Spleen (tissue), 7 donors: ENCODE data around the gene TNFRSF25.

Source experiments
- CTCF ChIP-seq, 11 experiments: fragments of 200-600 bp in 7 of 11; fragments of 450-650 bp in 4 of 11; sonication (generic) in 4 of 11; IDR thresholded peaks in 8 of 11; conservative IDR thresholded peaks in 3 of 11; 1 replicate in 7 of 11; 2 replicates in 4 of 11; pipeline versions ENCODE4 v1.4.0 to v1.8.0; 2016 to 2021; ENCODE audit warnings: antibody characterized with exemption in 11 of 11, inconsistent platforms in 4 of 11, mild to moderate bottlenecking in 1 of 11
- POLR2A ChIP-seq, 3 donors: fragments of 450-650 bp; IDR thresholded peaks; one replicate each; pipeline ENCODE4 v1.5.1; 2017; ENCODE audit warnings: antibody characterized with exemption in 3 of 3, mild to moderate bottlenecking in 1 of 3
- POLR2AphosphoS5 ChIP-seq, 3 donors: sonication (generic); formaldehyde crosslinking; IDR thresholded peaks; one replicate each; pipeline ENCODE4 v1.5.1; 2017; ENCODE audit warnings: antibody characterized with exemption in 3 of 3
- donor health status: DM: no; HTN: no; CAD: no; lungs with moderate emphysema.
- donor health status: DM: no; HTN: no; CAD: no.
- donor health status: DM: no; HTN: no; CAD: no.

DNA sequence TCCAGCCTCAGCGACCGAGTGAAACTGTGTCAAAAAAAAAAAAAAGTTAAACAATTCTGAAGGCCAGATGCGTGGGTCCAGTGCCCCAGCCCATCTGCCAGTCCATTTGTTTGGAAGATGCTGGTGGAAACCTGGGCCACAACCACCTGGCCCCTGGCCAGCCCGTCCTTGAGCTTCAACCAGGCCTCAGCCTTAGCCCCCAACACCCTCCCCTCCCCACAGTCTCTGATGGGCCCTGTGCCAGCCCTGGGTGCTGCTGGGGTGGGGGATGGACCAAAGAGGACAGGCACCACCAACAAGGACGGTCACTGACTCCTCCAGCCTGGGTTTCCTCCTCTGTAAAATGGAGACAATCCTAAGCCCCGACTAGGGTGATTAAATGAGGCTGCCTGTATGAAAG is 45.1 kb upstream of the TNFRSF25 start:
- no peak for TF ChIP-seq CTCF (IDR thresholded peaks at IDR 0.05 in 8 of 11, conservative IDR thresholded peaks at IDR 0.05 in 3 of 11)
- TF ChIP-seq POLR2A (IDR thresholded peaks at IDR 0.05), result no peak
- no peak for TF ChIP-seq POLR2AphosphoS5 (IDR thresholded peaks at IDR 0.05)
